Type B pancreatic cell (in vitro differentiated cells): ENCODE results near the gene ITGAL. TPM values are rescaled to one million over a fixed set of nuclear protein-coding genes. Genes with fewer than 3 reads are reported as not detected.

Source experiments
- DNase-seq: peaks from one replicate; pipeline ENCODE4 v3.0.0; 2021; ENCODE audit warnings: mixed read lengths; ENCODE audit not compliant: unreplicated experiment; ENCODE audit errors: extremely low spot score
- H3K27ac Mint-ChIP-seq: 2 replicates; pipeline ENCODE4 v1.8.0; 2021; ENCODE audit warnings: mild to moderate bottlenecking, mixed read lengths
- H3K27me3 Mint-ChIP-seq: 2 replicates; pipeline ENCODE4 v1.8.0; 2021; ENCODE audit warnings: mixed read lengths
- H3K36me3 Mint-ChIP-seq: 2 replicates; pipeline ENCODE4 v1.8.0; 2021; ENCODE audit warnings: mixed read lengths
- H3K4me1 Mint-ChIP-seq: one replicate; pipeline ENCODE4 v1.8.0; 2021; ENCODE audit warnings: mixed read lengths; ENCODE audit not compliant: unreplicated experiment
- H3K4me3 Mint-ChIP-seq: 2 replicates; pipeline ENCODE4 v1.8.0; 2021; ENCODE audit warnings: mild to moderate bottlenecking, mixed read lengths
- H3K9me3 Mint-ChIP-seq: 2 replicates; pipeline ENCODE4 v1.8.0; 2021; ENCODE audit warnings: mixed read lengths
- CTCF ChIP-seq: fragments of 200-600 bp; sonication (generic); conservative IDR thresholded peaks from 2 replicates; pipeline ENCODE4 v1.5.0; 2021; ENCODE audit warnings: antibody characterized with exemption, mild to moderate bottlenecking
- total RNA-seq: library from RNA; stranded (reverse); gene quantifications from 2 replicates; pipeline ENCODE4 v1.2.1, GENCODE V29; 2021; ENCODE audit warnings: low replicate concordance

Gene ITGAL
- total RNA-seq, 1 donor from 2014 or later, result 0.48 TPM

- Mint-ChIP-seq H3K9me3 (no peaks in the 10 kb centered on the region), H3K36me3 (no peaks in the 10 kb centered on the region), H3K27me3 (no peaks in the 10 kb centered on the region), H3K4me3 (no peak overlapping the region), H3K4me1 (no peaks in the 10 kb centered on the region), H3K27ac (no peak overlapping the region)
- no peak for DNase-seq
- no peak for TF ChIP-seq CTCF
Observed at GRCh38 chr16:30434852-30435251, 37.7 kb upstream of the ITGAL start.

GRCh38 chr16:30437511-30438046 lies 35.0 kb upstream of the ITGAL start:
- no peaks in the 10 kb centered on the region for H3K27me3 Mint-ChIP-seq
- TF ChIP-seq CTCF, result no peak
- no peaks in the 10 kb centered on the region for H3K9me3 Mint-ChIP-seq
- H3K4me3 Mint-ChIP-seq, result no peak overlapping the region
- no peaks in the 10 kb centered on the region for H3K36me3 Mint-ChIP-seq
- H3K4me1 Mint-ChIP-seq, result no peaks in the 10 kb centered on the region
- H3K27ac Mint-ChIP-seq, result peak overlapping the region; percentile 3
- DNase-seq, result no peak

GRCh38 chr16:30438835-30439234 lies 33.7 kb upstream of the ITGAL start:
- H3K27ac Mint-ChIP-seq, result no peak overlapping the region

GRCh38 chr16:30439720-30440348 lies 32.7 kb upstream of the ITGAL start:
- DNase-seq, result no peak

More at GRCh38 chr16:30438835-30439234, 33.7 kb upstream of the ITGAL start:
- Mint-ChIP-seq H3K4me1 (peaks cover 7% of the 10 kb centered on the region), H3K27me3 (no peaks in the 10 kb centered on the region), H3K36me3 (peaks cover 10% of the 10 kb centered on the region), H3K9me3 (no peaks in the 10 kb centered on the region), H3K4me3 (no peak overlapping the region)
- DNase-seq, result no peak
- no peak for TF ChIP-seq CTCF

GRCh38 chr16:30443631-30444030 lies 28.9 kb upstream of the ITGAL start:
- Mint-ChIP-seq H3K27me3 (no peaks in the 10 kb centered on the region), H3K36me3 (peaks cover 18% of the 10 kb centered on the region), H3K27ac (no peak overlapping the region), H3K4me3 (peak overlapping the region; percentile 88), H3K9me3 (peaks cover 4% of the 10 kb centered on the region), H3K4me1 (peaks cover 21% of the 10 kb centered on the region)
- no peak for TF ChIP-seq CTCF
- DNase-seq, result no peak

More at GRCh38 chr16:30439720-30440348, 32.7 kb upstream of the ITGAL start:
- H3K4me1 Mint-ChIP-seq, result peaks cover 13% of the 10 kb centered on the region
- H3K27me3 Mint-ChIP-seq, result no peaks in the 10 kb centered on the region
- no peaks in the 10 kb centered on the region for H3K9me3 Mint-ChIP-seq
- no peak overlapping the region for H3K27ac Mint-ChIP-seq
- no peak for TF ChIP-seq CTCF
- peaks cover 14% of the 10 kb centered on the region for H3K36me3 Mint-ChIP-seq
- H3K4me3 Mint-ChIP-seq, result no peak overlapping the region
